Ureter (tissue), 1 donor: ENCODE measurements around the gene MICALL2. TPM values are rescaled to one million over a fixed set of nuclear protein-coding genes. Genes with fewer than 3 reads are reported as not detected.

Source experiments
- DNase-seq: peaks from one replicate; pipeline ENCODE4 v3.0.0-alpha.2; 2020; ENCODE audit warnings: low spot score
- total RNA-seq: library from RNA; stranded (reverse); gene quantifications from one replicate; pipeline ENCODE4 v1.2.4, GENCODE V29; 2023
- donor health status: DM: yes; HTN: yes; CAD: no.

Gene MICALL2
- total RNA-seq, 1 donor from 2014 or later, result 54.7 TPM

DNA sequence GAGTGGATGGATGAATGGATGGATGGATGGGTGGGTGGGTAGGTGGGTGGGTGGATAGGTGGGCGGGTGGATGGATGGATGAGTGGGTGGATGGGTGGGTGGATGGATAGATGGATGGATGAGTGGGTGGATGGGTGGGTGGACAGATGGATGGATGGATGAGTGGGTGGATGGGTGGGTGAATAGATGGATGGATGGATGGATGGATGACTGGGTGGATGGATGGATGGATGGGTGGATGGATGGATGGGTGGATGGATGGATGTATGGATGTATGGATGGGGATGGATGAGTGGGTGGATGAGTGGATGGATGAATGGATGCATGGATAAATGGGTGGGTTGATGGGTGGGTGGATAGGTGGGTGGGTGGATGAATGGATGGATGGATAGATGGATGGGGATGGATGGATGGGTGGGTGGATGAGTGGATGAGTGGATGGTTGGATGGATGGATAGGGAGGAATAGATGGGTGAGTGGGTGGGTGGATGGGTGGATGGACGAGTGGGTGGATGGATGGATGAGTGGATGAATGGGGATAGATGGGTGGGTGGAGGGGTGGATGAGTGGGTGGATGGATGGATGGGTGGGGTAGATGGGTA, 43.8 kb downstream of the MICALL2 start:
- DNase-seq, result no peak

DNA sequence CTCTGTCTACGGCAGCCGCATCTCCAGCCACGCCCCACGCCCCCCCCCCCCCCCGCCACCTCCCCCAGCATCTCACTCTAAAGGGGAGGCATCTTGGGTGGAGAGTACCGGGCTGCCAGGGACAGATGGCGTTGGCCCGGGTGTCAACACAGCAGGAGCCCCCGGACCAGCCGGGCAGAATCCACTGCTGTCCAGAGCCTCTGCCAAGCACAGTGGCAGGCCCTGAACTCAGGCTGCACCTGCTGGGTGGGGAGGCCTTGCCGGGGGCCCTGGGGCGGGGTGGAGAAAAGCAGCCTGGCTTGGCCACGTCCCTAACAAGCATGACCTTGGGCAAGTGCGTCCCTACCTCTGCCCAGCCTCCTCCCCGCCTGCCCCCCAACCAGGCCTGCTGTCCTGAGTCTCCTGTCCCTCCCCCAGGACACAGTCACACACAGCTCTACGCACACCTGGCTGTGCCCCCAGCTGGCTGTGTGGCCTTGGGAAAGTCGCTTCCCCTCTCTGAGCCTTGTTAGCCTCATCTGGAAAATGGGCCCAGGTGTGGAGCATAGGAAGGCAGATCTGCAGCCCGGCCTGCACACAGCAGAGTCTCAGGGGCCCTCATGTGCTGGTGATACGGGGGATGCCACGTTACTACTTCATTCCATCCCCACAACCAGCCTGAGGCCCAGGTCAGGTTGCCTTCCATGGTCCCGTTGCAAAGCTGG, 45.2 kb downstream of the MICALL2 start:
- DNase-seq, result no peak

- DNase-seq, result peak; percentile 72
These were observed 46.7 kb downstream of the MICALL2 start for GRCh38 chr7:1412322-1413261.

- no peak for DNase-seq
These were observed 47.9 kb downstream of the MICALL2 start for GRCh38 chr7:1411414-1411813.

- DNase-seq, result no peak
These were observed 48.3 kb downstream of the MICALL2 start for GRCh38 chr7:1410992-1411391.

GRCh38 chr7:1409555-1409954, 49.7 kb downstream of the MICALL2 start:
- no peak for DNase-seq

GRCh38 chr7:1408466-1408865, 50.8 kb downstream of the MICALL2 start:
- DNase-seq, result no peak

DNA sequence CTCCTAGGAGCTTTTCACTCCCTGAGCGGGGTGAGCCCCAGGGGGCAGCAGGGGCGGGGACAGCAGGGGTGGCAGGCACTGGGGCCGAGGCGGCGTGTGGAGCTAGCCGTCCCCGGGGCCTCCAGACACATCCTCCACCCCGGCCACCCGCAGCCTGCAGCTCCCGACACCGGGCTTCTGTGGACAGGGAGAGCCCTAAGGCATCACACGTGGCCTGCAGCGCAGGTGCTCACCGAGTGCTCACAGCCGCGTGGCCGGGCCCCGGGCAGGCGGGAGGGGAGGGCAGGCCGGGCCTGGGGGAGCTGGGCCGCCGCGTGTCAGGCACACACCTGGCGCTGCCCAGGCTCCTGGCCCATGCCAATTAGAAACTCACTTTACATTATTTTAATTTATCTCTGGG, 51.4 kb downstream of the MICALL2 start:
- no peak for DNase-seq

- DNase-seq, result no peak
These were observed 54.2 kb downstream of the MICALL2 start for GRCh38 chr7:1404898-1405548.

GRCh38 chr7:1404460-1404809, 54.8 kb downstream of the MICALL2 start:
- no peak for DNase-seq

DNA sequence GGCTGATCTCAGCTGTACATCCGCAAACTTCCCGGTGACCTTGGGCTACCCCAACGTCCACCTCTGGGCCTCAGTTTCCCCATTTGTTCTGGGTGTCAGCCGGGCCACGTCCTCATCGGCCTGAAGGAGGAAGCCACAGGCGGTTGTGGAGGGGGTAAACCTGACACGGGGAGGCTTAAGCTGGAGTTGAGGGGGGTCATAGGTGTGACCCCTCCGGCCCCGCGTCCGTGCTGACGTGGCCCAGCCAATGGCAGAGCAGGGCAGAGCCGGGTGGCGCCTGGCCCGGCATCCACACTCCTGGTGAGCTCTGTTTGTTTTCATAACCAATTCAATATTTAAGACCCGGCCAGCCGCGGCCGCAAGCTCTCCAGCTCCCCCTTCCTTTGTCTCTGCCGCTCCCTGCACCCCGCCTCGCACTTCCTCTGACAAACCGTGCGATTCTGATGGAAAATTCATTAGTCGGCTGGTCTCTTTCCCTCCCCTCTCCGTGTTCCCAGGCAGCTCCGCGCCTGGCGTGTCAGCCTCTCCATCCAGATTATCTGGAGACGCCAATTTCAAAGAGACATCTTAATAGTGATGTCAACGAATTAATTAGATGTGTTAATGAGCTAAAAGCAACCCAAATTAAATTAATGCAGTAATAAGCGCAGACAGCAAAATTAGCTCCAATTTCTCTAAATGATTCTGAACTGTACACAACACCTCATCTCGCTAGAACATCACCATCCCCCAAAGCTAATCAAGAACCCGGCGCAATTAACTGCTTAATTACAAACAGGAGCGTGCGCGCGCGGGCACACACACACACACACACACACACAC, 55.4 kb downstream of the MICALL2 start:
- no peak for DNase-seq

GRCh38 chr7:1402791-1403637, 56.3 kb downstream of the MICALL2 start:
- DNase-seq, result no peak

GRCh38 chr7:1402110-1402790, 57.0 kb downstream of the MICALL2 start:
- DNase-seq, result no peak

- DNase-seq, result no peak
These were observed 58.3 kb downstream of the MICALL2 start for GRCh38 chr7:1401011-1401410.

- DNase-seq, result no peak
These were observed 58.9 kb downstream of the MICALL2 start for GRCh38 chr7:1400371-1400770.

DNA sequence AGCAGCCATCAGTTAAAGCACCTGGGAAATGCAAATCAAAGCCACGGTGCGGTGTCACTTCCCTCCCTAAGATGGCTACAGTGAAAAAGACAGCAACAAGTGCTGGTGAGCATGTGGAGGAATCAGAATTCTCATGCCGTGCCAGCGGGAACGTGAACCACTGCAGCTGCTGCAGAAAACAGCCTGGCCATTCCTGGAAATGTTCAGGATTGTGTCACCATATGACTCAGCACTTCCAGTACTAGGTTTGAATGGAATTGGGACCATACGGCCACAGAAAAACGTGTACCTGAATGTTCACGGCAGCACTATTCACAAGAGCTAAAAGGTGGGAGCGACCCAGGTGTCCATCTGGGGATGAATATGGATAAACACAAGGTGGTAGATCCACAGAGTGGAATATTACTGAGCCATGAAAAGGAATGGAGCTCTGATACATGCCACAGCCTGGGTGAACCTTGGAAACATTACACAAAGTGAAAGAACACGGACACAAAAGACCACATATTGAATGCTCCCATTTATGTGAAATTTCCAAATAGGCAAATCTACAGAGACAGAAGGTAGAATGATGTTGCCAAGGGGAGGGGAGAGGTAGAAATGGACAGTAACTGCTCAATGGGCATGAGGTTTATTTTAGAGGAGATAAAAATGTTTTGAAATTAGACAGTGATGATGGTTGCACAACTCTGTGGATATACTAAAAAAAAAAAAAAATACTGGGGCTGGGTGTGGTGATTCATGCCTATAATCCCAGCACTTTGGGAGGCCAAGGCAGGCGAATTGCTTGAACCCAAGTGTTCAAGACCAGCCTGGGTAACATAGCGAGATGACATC, 61.6 kb downstream of the MICALL2 start:
- DNase-seq, result no peak

GRCh38 chr7:1396195-1396594, 63.1 kb downstream of the MICALL2 start:
- DNase-seq, result no peak

DNA sequence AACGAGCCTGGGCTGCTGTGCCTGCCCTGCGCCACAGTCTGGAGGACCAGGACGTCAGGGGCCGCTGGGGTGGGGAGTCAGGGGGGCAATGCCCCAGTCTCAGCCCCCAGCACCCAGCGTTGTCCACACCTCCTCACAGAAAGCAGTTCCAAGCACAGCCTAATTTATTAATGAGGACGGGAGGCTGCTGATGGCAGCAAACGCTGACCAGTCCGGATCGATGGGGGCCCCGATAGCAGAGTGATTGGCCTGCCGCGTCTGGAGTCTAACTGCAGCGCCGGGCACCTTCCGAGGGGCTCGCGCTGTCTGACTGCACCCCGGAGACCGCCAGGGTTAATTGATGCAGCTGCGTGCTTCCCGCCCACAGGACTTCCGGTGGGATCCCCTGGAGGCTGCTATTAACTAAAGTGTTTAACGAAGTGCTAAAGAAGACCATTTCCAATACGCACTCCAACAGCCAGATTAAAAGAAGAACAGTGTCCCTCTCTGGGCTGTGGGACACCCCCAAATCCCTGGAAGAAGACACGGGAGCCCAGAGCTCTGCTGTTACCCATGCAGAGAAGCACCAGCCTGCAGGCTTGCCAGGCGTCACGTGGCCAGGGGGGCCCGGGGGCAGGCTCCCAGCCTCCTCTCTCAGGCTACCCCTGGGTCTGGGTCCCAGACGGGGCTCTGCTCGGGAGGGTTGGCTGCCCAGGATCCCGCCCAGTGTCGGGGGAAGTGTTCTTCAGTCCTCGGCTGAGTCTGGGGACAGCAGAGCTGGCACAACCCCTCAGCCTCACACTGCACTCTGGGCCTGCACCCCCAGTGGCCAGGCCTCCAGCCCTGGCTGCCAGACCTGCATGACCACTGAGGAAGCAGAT, 63.8 kb downstream of the MICALL2 start:
- DNase-seq, result no peak
